ENCODE results near the gene IGFL1. TPM values are rescaled to one million over a fixed set of nuclear protein-coding genes. Genes with fewer than 3 reads are reported as not detected.
"Not testable (repeated sequence)": the region's sequence is repeated elsewhere in the genome, so short reads cannot be mapped to it uniquely, and the experiment has no call there.

The IGFL1 gene
- total RNA-seq, 1 donor, result not detected

- no peak for TF ChIP-seq CTCF (IDR thresholded peaks at IDR 0.05; ENCODE audit: insufficient read depth, low read depth, low read length)
- no peak for DNase-seq (ENCODE audit: low read depth)
- H3K4me3 ChIP-seq (ENCODE audit: low read depth, low read length), result no peak overlapping the region
These were observed 42.8 kb upstream of the IGFL1 start for GRCh38 chr19:46186717-46187101.

GRCh38 chr19:46189971-46190888, 39.3 kb upstream of the IGFL1 start:
- no peak overlapping the region for H3K4me3 ChIP-seq (ENCODE audit: low read depth, low read length)
- no peak for TF ChIP-seq CTCF (IDR thresholded peaks at IDR 0.05; ENCODE audit: insufficient read depth, low read depth, low read length)
- no peak for DNase-seq (ENCODE audit: low read depth)

GRCh38 chr19:46191356-46191755, 38.2 kb upstream of the IGFL1 start:
- no peak for DNase-seq (ENCODE audit: low read depth)
- TF ChIP-seq CTCF (IDR thresholded peaks at IDR 0.05; ENCODE audit: insufficient read depth, low read depth, low read length), result no peak
- H3K4me3 ChIP-seq (ENCODE audit: low read depth, low read length), result no peak overlapping the region

GRCh38 chr19:46191972-46192371, 37.6 kb upstream of the IGFL1 start:
- no peak for TF ChIP-seq CTCF (IDR thresholded peaks at IDR 0.05; ENCODE audit: insufficient read depth, low read depth, low read length)

GRCh38 chr19:46192626-46192991, 36.9 kb upstream of the IGFL1 start:
- H3K4me3 ChIP-seq (ENCODE audit: low read depth, low read length); DNase-seq (ENCODE audit: low read depth): not testable (repeated sequence)

More at GRCh38 chr19:46191972-46192371, 37.6 kb upstream of the IGFL1 start:
- DNase-seq (ENCODE audit: low read depth), result no peak
- H3K4me3 ChIP-seq (ENCODE audit: low read depth, low read length), result no peak overlapping the region

- H3K4me3 ChIP-seq (ENCODE audit: low read depth, low read length), result no peak overlapping the region
- DNase-seq (ENCODE audit: low read depth), result peak; percentile 83
- TF ChIP-seq CTCF (IDR thresholded peaks at IDR 0.05; ENCODE audit: insufficient read depth, low read depth, low read length), result no peak
These were observed 36.4 kb upstream of the IGFL1 start for GRCh38 chr19:46192992-46193650.

GRCh38 chr19:46193678-46194077, 35.9 kb upstream of the IGFL1 start:
- H3K4me3 ChIP-seq (ENCODE audit: low read depth, low read length), result no peak overlapping the region
- DNase-seq (ENCODE audit: low read depth), result no peak
- TF ChIP-seq CTCF (IDR thresholded peaks at IDR 0.05; ENCODE audit: insufficient read depth, low read depth, low read length), result no peak

Data from fibroblast of villous mesenchyme (primary cell).